HG02981 (cell line): Measurements from ENCODE around the gene CD2AP.

Source experiments
- ATAC-seq: cut with Tn5 transposase; IDR thresholded peaks from one replicate; pipeline ENCODE4 v1.9.1; 2021; ENCODE audit warnings: mild to moderate bottlenecking, moderate library complexity; ENCODE audit not compliant: unreplicated experiment

Gene CD2AP

DNA sequence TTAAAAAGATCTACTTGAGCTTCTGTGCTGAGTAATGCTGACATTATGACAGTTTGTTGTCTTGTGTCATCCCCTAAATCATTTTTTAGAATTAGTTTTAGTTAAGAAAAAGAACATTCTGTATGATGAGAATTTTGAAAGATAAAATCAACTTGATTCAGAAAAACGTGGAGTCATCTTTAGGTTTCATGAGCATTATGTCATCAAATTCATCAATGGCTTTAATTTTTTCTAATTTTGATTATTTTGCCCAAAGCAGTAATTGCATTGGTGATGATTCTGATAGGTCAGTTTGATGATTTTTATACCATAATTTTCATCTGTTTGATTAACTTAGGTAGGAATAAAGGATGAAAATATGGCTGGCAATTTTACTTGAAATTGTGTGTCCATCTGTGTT is 194.2 kb downstream of the CD2AP start:
- ATAC-seq, result no peak

DNA sequence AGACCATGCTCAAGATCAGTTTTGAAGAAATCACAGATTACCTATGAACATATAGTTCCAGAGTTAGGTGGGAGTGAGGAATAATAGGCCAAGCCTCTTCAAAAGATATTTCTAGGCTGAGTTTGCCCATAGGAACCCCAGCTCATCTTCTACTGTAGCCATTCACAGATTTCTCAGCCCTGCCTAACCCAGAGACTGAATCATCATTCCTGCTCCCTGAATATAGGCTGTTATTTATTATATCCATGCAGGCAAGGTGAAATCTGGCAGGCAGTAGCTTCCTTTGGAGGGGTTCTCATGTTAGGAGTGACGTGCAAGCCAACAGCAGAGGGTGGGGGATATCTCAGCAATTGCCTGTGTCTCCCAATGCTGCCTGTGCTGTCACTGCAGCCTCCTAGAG is 195.2 kb downstream of the CD2AP start:
- no peak for ATAC-seq

DNA sequence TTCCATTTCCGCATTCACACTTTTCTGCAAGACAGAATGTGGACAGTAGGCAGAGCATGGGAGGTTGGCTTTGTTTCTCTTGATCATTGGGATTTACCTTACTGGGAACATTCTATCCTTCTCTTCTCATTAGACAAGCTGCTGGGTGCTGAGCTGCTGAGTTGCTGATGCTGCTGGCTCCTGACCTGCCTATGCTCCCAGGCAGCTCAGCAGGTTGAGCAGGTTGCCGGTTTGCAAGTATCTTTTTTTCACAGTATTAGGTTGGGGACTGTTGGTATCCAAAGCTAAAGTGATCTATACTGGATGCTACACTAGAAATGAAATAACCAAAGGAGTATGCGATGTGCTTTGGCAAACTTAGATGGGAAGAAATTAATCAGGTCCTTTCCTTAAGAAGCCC is 197.1 kb downstream of the CD2AP start:
- no peak for ATAC-seq
